PC-9 (cell line): ENCODE measurements around the gene EAF2.

Experiments used
- EZH2 ChIP-seq: fragments of 200-600 bp; sonication (generic); IDR thresholded peaks from 2 replicates; pipeline ENCODE4 v1.8.0; 2017; ENCODE audit warnings: antibody characterized with exemption, low read depth
- TF ChIP-seq, protein P1 (sequence below): fragments of 200-600 bp; sonication (generic); conservative IDR thresholded peaks from 2 replicates; pipeline ENCODE4 v1.6.1; 2017; ENCODE audit warnings: mixed run types, antibody characterized with exemption, mild to moderate bottlenecking, moderate library complexity

DNA sequence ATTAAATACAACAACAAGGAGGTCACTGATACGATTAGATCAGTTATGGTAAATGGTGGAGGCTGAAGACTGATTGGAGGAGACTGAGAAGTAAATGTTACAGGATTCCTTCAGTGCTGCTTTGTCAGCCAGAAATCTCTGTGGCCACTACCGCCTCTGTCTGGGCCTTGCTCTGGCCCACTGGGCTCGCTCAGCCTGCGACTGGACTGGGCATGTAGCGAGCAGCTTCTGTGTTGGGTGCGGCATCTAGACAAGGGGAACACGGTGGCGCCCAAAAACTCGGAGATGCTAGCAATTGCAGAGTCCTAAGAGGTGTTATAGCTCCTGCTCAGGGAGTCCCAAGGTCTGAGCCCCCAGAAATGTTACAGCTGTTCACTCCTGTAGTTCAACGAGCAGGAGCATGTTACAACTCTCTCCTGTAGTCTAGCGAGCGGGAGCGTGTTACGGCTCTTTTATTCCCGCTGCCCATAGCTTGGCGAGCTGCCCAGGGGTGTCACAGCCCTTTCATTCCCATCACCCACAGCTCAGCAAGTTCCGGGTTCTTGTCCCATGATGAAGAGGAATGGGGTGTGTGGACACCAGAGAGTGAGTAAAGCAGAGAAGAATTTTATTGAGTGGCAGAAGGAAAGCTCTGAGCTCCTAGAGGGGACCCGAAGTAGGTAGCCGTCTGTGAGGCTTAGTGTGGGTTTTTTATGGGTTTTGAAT is 83.9 kb downstream of the EAF2 start:
- TF ChIP-seq EZH2: no peak
- TF ChIP-seq, protein P1, sequence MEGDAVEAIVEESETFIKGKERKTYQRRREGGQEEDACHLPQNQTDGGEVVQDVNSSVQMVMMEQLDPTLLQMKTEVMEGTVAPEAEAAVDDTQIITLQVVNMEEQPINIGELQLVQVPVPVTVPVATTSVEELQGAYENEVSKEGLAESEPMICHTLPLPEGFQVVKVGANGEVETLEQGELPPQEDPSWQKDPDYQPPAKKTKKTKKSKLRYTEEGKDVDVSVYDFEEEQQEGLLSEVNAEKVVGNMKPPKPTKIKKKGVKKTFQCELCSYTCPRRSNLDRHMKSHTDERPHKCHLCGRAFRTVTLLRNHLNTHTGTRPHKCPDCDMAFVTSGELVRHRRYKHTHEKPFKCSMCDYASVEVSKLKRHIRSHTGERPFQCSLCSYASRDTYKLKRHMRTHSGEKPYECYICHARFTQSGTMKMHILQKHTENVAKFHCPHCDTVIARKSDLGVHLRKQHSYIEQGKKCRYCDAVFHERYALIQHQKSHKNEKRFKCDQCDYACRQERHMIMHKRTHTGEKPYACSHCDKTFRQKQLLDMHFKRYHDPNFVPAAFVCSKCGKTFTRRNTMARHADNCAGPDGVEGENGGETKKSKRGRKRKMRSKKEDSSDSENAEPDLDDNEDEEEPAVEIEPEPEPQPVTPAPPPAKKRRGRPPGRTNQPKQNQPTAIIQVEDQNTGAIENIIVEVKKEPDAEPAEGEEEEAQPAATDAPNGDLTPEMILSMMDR: no peak
